GM23338 (cell line): ENCODE measurements around the gene CELSR1. TPM values are rescaled to one million over a fixed set of nuclear protein-coding genes. Genes with fewer than 3 reads are reported as not detected.

ENCODE experiments used
- ATAC-seq: fragments of 200-7000 bp; cut with Tn5 transposase; 3 replicates; pipeline ENCODE4 v1.9.1; 2020
- DNase-seq: peaks from one replicate; pipeline ENCODE4 v3.0.0-alpha.2; 2015; ENCODE audit warnings: low spot score
- H2AFZ ChIP-seq: fragments of 200-600 bp; sonication (generic); 2 replicates; pipeline ENCODE4 v1.8.0; 2016; ENCODE audit warnings: antibody characterized with exemption, mild to moderate bottlenecking, moderate library complexity
- H3F3A ChIP-seq: fragments of 200-600 bp; sonication (generic); replicated peaks from 2 replicates; pipeline ENCODE4 v1.8.0; 2017; ENCODE audit warnings: antibody characterized with exemption, mixed run types, low read depth
- H3K27ac ChIP-seq: fragments of 200-600 bp; sonication (generic); 2 replicates; pipeline ENCODE4 v1.6.1; 2016; ENCODE audit warnings: low read depth
- H3K27me3 ChIP-seq: fragments of 200-600 bp; sonication (generic); 2 replicates; pipeline ENCODE4 v1.8.0; 2016; ENCODE audit warnings: mild to moderate bottlenecking, mixed run types, moderate library complexity; ENCODE audit not compliant: insufficient read depth
- H3K36me3 ChIP-seq: fragments of 200-600 bp; sonication (generic); 2 replicates; pipeline ENCODE4 v1.8.0; 2016; ENCODE audit warnings: mild to moderate bottlenecking; ENCODE audit not compliant: insufficient read depth
- H3K4me1 ChIP-seq: fragments of 200-600 bp; sonication (generic); 2 replicates; pipeline ENCODE4 v1.8.0; 2016; ENCODE audit warnings: mild to moderate bottlenecking, moderate library complexity; ENCODE audit not compliant: insufficient read depth
- H3K4me2 ChIP-seq: fragments of 200-600 bp; sonication (generic); 2 replicates; pipeline ENCODE4 v1.7.1; 2017; ENCODE audit warnings: mixed run types
- H3K4me3 ChIP-seq: fragments of 200-600 bp; sonication (generic); 2 replicates; pipeline ENCODE4 v1.6.1; 2016; ENCODE audit warnings: mixed run types
- H3K79me2 ChIP-seq: fragments of 200-600 bp; sonication (generic); replicated peaks from 2 replicates; pipeline ENCODE4 v1.8.0; 2017; ENCODE audit warnings: mild to moderate bottlenecking; ENCODE audit not compliant: insufficient read depth
- H3K9me2 ChIP-seq: fragments of 200-600 bp; sonication (generic); 2 replicates; pipeline ENCODE4 v1.8.0; 2017; ENCODE audit not compliant: insufficient read depth
- H4K20me1 ChIP-seq: fragments of 200-600 bp; sonication (generic); replicated peaks from 2 replicates; pipeline ENCODE4 v1.8.0; 2017; ENCODE audit warnings: mild to moderate bottlenecking; ENCODE audit not compliant: insufficient read depth
- H3K27ac Mint-ChIP-seq: 2 replicates; pipeline ENCODE4 v1.8.0; 2020; ENCODE audit warnings: inconsistent platforms, mild to moderate bottlenecking, moderate library complexity, mixed read lengths
- H3K27me3 Mint-ChIP-seq: 3 replicates; pipeline ENCODE4 v1.8.0; 2022; ENCODE audit warnings: low read depth, mild to moderate bottlenecking, moderate library complexity, mixed read lengths, inconsistent platforms; ENCODE audit not compliant: insufficient read depth, poor library complexity
- H3K36me3 Mint-ChIP-seq: 3 replicates; pipeline ENCODE4 v1.8.0; 2021; ENCODE audit warnings: low read depth, mild to moderate bottlenecking, inconsistent platforms, moderate library complexity, mixed read lengths
- H3K4me1 Mint-ChIP-seq: 3 replicates; pipeline ENCODE4 v1.8.0; 2020; ENCODE audit warnings: mild to moderate bottlenecking, inconsistent platforms, mixed read lengths
- H3K4me3 Mint-ChIP-seq: 3 replicates; pipeline ENCODE4 v1.8.0; 2021; ENCODE audit warnings: moderate library complexity, mild to moderate bottlenecking, inconsistent platforms, mixed read lengths
- H3K9me3 Mint-ChIP-seq: 3 replicates; pipeline ENCODE4 v1.8.0; 2020; ENCODE audit warnings: moderate library complexity, mild to moderate bottlenecking, inconsistent platforms, mixed read lengths
- CREB1 ChIP-seq: fragments of 250-450 bp; sonication (Bioruptor Pico); IDR thresholded peaks from 2 replicates; pipeline ENCODE4 v1.5.0; 2020; ENCODE audit warnings: low read depth, mild to moderate bottlenecking, moderate library complexity
- ETS1 ChIP-seq: IDR thresholded peaks from 2 replicates; pipeline ENCODE4 v1.6.1; 2016; ENCODE audit warnings: antibody characterized with exemption
- EZH2 ChIP-seq: fragments of 200-600 bp; sonication (generic); IDR thresholded peaks from one replicate; pipeline ENCODE4 v1.8.0; 2017; ENCODE audit warnings: antibody characterized with exemption, mild to moderate bottlenecking, low read depth; ENCODE audit not compliant: unreplicated experiment
- EZH2phosphoT487 ChIP-seq: fragments of 200-600 bp; sonication (generic); IDR thresholded peaks from one replicate; pipeline ENCODE4 v1.8.1; 2018; ENCODE audit warnings: antibody characterized with exemption; ENCODE audit not compliant: unreplicated experiment
- JUNB ChIP-seq: IDR thresholded peaks from one replicate; pipeline ENCODE4 v1.6.1; 2016; ENCODE audit warnings: antibody characterized with exemption; ENCODE audit not compliant: unreplicated experiment
- NANOG ChIP-seq: IDR thresholded peaks from 2 replicates; pipeline ENCODE4 v1.6.1; 2016; ENCODE audit warnings: antibody characterized with exemption, borderline replicate concordance
- POLR2AphosphoS5 ChIP-seq: IDR thresholded peaks from 2 replicates; pipeline ENCODE4 v1.6.1; 2016; ENCODE audit warnings: antibody characterized with exemption, low read depth
- REST ChIP-seq: IDR thresholded peaks from one replicate; pipeline ENCODE4 v1.6.1; 2018; ENCODE audit warnings: antibody characterized with exemption; ENCODE audit not compliant: unreplicated experiment
- STAT1 ChIP-seq: IDR thresholded peaks from one replicate; pipeline ENCODE4 v1.6.1; 2016; ENCODE audit warnings: antibody characterized with exemption; ENCODE audit not compliant: unreplicated experiment
- ZNF114 ChIP-seq: fragments of 250-450 bp; sonication (Bioruptor Pico); IDR thresholded peaks from 2 replicates; pipeline ENCODE4 v1.5.0; 2020; ENCODE audit warnings: mild to moderate bottlenecking, moderate library complexity
- ZNF331 ChIP-seq: fragments of 250-450 bp; sonication (Bioruptor Pico); IDR thresholded peaks from 2 replicates; pipeline ENCODE4 v1.5.0; 2020; ENCODE audit warnings: low read depth, mild to moderate bottlenecking, moderate library complexity
- ZNF462 ChIP-seq: fragments of 250-450 bp; sonication (Bioruptor Pico); IDR thresholded peaks from 2 replicates; pipeline ENCODE4 v1.5.0; 2020; ENCODE audit warnings: mild to moderate bottlenecking, moderate library complexity
- polyA plus RNA-seq: library from polyadenylated mRNA; unstranded; fragments of >200 nt; fragmentation: Nextera tagmentation; extraction: Ambion mirVana; gene quantifications from 2 replicates; pipeline ENCODE4 v1.2.1, GENCODE V29; 2016
- total RNA-seq: library from RNA; depleted of rRNA; stranded (reverse); fragments of >200 nt; shearing (Covaris generic); gene quantifications from 2 replicates; pipeline ENCODE4 v1.2.3, GENCODE V29; 2014
- TF ChIP-seq, protein P1 (sequence below), 2 experiments: fragments of 200-600 bp in 1 of 2; sonication (generic) in 1 of 2; conservative IDR thresholded peaks; 2 replicates each; pipeline versions ENCODE4 v1.5.1 to v1.6.1; 2016 to 2017; ENCODE audit warnings: antibody characterized with exemption in 2 of 2, low read depth in 2 of 2, mild to moderate bottlenecking in 2 of 2, moderate library complexity in 1 of 2

CELSR1 gene
- total and polyA plus RNA-seq, 2 experiments from 2014 or later, result 4.8 to 20.4 TPM

DNA sequence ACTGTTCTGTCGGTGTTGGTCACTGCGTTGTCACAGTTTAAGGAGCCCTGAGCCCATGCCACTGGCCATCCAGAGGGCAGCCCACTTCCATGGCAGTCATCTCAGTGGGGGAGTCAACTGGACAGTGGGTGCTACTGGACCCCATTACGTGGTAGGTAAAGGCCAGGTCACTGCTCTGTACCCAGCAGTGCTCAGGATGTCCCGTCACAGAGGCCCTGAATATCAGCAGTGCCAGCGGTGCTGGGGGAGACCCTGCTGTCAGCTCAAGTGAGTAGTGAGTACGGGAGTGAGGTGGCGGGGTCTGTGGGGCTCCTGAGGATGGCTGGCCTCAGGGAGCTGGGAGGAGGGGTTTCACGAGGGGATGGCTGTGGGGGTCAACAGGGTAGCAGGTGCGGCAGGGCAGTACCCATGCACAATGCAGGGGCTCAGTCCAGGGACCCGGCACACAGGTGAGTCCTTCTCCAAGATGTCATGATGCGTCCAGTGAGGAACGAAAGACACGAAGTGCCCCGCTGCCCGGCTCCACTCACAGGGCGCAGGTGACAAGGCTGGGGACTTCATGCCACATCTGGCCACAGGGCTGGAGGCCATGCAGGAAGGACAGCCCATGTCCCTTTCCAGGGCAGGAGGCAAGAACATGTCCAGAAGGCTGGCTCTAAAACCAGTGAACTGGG is 27.9 kb downstream of the CELSR1 start:
- Histone ChIP-seq H4K20me1 (no peaks in the 10 kb centered on the region), H2AFZ (no peak overlapping the region), H3K9me2 (no peaks in the 10 kb centered on the region), H3K4me2 (no peak overlapping the region), H3K36me3 (no peaks in the 10 kb centered on the region), H3K4me3 (no peak overlapping the region), H3K4me1 (peaks cover 3% of the 10 kb centered on the region), H3K79me2 (no peaks in the 10 kb centered on the region), H3F3A (0 out of 2 replicates have a peak, but pooled peaks cover 5% of the 10 kb centered on the region), H3K27me3 (no peaks in the 10 kb centered on the region), H3K27ac (0 out of 2 replicates have a peak overlapping the region, but pooled peaks have one; percentile 45)
- ATAC-seq, result no peak
- Mint-ChIP-seq H3K27me3 (peaks cover 5% of the 10 kb centered on the region), H3K4me1 (peaks cover 26% of the 10 kb centered on the region), H3K9me3 (no peaks in the 10 kb centered on the region), H3K27ac (no peak overlapping the region; the same call in 1 of the 2 replicates), H3K4me3 (no peak overlapping the region), H3K36me3 (no peaks in the 10 kb centered on the region)
- TF ChIP-seq ZNF114 (CRISPR knock-in tag), result no peak
- no peak for TF ChIP-seq ZNF462 (CRISPR knock-in tag)
- TF ChIP-seq JUNB, result no peak
- no peak for TF ChIP-seq ETS1
- no peak for TF ChIP-seq REST
- no peak for TF ChIP-seq NANOG
- no peak for TF ChIP-seq ZNF331 (CRISPR knock-in tag)
- TF ChIP-seq, protein P1, sequence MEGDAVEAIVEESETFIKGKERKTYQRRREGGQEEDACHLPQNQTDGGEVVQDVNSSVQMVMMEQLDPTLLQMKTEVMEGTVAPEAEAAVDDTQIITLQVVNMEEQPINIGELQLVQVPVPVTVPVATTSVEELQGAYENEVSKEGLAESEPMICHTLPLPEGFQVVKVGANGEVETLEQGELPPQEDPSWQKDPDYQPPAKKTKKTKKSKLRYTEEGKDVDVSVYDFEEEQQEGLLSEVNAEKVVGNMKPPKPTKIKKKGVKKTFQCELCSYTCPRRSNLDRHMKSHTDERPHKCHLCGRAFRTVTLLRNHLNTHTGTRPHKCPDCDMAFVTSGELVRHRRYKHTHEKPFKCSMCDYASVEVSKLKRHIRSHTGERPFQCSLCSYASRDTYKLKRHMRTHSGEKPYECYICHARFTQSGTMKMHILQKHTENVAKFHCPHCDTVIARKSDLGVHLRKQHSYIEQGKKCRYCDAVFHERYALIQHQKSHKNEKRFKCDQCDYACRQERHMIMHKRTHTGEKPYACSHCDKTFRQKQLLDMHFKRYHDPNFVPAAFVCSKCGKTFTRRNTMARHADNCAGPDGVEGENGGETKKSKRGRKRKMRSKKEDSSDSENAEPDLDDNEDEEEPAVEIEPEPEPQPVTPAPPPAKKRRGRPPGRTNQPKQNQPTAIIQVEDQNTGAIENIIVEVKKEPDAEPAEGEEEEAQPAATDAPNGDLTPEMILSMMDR (conservative IDR thresholded peaks at IDR 0.05; ENCODE audit: low read depth in 2 of 2), result no peak
- TF ChIP-seq STAT1, result no peak
- TF ChIP-seq CREB1 (CRISPR knock-in tag), result no peak
- TF ChIP-seq EZH2, result no peak
- no peak for TF ChIP-seq POLR2AphosphoS5
- TF ChIP-seq EZH2phosphoT487, result no peak
- DNase-seq, result no peak
